NK-92 (cell line): ENCODE results near the gene RAB30.
"Not testable (repeated sequence)": the region's sequence is repeated elsewhere in the genome, so short reads cannot be mapped to it uniquely, and the experiment has no call there.

Source experiments
- DNase-seq: peaks from one replicate; lab custom pipeline; 2025; ENCODE audit not compliant: unreplicated experiment; lab: John Stamatoyannopoulos, UW

The RAB30 gene

DNA sequence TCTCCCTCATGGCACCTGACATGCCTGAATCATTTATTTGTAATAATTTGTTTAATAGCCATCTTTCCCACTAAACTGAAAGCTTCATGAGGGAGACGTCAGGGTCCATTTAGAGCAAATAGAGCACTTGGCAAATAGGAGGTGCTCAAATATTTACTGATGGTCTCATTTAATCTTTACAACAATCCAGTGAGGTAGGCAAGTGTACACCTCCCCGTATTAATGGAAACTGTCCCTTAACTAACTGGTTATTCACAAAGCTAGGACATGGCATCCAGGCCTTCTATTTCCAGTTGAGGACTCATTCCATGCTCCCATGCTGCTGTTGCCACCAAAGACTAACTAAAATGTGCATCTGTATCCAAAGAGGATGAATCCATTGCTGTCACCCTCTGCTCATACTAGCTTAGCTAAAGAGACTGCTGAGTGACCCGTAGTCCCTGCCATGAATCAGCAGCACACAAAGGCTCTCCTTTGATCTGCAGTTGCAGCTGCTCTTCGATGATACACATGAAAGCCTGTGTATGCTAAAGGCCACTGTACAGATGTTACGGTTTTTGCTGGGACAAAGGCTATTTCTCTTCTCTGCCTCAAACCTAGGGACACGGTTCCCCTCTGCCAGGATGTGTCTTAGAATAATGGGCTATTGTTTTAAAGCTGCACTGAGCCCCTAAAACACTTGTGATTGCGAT, 82.6 kb downstream of the RAB30 start:
- DNase-seq: no peak

DNA sequence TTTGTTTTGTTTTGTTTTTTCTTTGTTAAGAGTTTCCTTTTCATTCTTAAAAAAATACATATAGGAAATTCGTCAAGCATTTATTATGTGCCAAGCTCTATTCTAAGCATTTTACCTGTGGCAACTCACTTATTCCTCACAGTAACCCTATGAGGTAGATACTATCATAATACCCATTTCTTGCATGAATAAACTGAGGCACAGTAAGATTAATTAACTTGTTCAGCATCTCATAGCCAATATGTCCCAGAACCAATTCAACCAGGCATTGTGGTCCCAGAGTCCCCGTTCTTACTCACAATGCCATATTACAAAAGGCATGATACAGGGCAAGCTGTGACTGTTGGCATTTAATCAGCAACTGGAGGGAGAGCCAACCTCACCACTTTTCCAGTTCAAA, 83.7 kb downstream of the RAB30 start:
- no peak for DNase-seq

DNA sequence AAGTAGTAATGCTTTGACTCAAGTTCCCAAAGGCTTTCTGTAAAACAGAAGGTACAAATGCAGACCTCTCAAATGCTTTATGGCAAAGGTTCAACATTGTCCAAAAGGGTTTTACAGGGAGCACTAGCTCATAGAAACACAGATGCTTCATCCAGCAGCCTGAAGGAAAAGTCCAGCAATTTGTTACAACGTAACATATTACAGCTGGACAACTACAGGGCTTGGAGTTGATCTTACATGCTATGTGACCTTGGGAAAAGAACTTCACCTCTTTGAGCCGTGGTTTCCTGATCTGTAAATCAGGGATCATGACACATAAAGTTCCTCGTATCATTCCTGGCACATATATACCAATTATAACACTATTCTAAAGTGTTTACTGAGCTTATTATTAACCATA, 85.3 kb downstream of the RAB30 start:
- DNase-seq: no peak

DNA sequence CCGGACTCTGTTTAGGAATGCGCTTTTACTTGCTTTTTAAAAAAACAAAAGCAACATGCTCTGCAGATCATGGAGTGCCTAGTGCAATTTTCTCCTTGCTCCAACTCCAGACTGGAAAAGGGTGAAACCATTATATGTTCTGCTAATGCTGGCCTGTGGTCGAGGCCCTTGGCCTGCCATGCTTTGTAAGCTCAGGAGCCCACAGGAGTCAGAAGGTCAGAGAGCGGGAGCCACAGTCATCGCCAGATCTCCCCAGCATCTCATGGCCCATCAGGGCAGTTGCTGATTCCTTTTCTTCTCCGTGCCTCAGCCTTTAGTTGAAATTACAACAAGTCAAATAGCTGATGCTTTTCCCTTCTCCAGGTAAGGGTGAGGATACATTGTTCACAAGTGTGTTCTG, 89.8 kb downstream of the RAB30 start:
- DNase-seq: no peak

DNA sequence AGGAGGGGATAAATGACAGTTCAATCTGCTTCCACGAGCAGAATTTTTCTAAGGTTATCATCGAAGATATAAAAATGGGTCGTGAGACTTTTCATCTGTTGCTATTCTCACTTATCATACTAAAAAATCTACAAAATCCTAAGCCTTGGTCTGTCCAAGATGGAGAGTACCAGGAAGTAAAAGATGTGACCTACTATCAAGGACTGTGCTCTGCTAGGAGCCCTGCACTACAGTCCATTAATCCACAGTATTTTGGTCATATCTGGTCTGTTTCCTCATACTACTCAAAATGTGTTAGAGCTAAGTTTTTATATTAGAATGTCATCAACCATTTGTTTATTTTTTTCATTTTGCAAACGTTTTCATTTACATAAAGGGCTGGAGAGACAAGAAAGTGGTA, 90.8 kb downstream of the RAB30 start:
- no peak for DNase-seq

DNA sequence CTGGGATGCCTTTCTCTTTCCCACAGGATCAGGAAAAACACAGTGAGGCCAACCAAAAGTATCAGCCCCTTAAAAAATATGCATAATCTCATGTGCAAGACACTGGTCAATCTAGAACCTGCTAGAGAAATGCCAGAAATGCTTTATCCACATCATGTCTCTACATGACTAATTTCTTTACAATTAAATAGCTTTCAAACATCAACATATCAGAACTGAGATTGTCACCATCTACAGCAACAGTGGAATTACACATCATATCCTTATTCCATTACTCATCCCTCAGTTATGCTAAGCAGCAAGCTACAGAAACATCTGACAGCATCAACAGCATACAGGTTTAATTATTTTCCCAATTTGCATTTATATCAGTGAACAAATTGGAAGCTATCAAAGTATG, 91.4 kb downstream of the RAB30 start:
- no peak for DNase-seq

DNA sequence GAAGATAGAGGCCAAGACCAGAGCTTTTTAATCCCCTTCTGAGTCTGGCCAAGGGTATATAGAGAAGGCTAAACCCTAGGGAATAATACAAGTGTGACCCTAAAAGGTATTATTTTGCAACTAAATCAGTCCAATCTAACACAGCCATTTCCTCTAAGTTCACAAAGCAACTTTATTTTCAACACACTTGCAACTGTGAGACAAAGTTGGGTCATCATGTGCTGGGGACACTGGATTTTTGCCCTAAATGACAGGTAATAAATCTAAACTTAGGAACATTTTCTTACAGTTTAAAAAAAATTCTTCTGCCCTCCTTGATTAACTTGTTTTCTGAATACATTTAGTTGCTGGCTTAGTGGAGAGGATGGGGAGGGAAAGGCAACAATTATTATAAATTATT, 91.9 kb downstream of the RAB30 start:
- no peak for DNase-seq

DNA sequence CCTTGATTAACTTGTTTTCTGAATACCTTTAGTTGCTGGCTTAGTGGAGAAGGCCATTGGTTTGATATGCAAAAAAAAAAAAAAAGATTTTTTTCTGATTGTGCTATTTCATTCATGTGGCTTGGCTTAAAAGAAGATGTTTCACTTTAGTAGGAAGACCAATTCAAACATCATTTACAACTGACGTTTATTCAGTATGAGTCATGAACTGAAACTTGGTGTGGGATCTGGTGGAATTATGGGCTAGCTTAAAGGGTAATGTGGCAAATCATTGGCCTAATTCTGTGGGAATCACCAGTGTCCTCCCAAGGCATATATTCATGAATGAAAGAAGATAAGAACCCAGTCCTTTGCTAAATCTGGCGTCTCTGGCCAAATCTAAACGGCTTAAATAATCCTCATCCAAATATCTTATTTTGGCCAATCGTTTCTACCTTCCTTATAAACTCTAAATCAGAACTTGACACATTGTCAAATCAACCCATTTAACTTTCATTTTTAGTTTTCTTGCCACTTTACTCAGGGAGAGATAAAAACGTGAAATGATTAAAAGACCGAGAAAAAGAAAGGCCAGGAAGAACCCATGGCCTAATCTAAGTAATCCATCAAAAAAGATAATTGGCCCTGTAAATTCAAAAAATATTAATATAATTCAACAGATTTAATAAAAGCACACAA, 93.1 kb downstream of the RAB30 start:
- DNase-seq: no peak

DNA sequence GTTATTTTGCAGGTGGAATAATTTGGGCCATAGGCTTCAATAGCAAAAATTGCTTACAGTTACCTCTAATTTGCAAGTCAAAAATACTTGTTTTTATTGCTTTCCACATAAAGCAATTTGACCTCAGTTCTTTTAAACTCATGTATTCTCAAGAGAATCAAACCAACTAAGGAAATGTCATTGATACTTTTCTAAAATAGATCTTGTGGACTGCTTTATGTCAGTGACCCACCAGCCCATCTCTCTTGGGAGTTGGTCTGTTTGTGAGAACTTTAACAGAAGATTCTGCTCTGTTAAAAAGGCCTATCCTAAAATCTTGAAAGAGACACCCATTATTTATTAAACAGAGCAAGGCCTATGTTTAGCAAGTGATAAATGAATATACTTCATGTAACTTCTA, 94.9 kb downstream of the RAB30 start:
- DNase-seq: no peak

DNA sequence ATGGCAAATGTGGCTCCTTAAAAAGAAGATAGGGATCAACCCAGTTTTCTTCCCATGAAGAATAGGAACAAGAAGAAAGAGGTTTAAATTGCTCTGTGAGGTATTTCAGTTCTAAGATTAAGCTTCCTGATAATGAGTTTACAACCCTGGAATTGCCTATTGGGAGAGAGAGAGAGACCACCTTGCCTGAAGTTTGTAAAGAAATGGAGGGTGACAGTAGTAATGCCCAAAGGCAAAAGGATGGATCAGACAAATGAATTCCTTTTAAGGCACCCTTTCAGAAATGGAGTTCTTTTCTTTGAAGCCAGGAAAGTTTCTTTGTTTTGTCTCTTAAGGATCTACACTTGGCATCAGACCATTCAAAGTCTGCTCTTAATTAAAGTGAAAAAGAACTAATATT, 95.8 kb downstream of the RAB30 start:
- DNase-seq: no peak

DNA sequence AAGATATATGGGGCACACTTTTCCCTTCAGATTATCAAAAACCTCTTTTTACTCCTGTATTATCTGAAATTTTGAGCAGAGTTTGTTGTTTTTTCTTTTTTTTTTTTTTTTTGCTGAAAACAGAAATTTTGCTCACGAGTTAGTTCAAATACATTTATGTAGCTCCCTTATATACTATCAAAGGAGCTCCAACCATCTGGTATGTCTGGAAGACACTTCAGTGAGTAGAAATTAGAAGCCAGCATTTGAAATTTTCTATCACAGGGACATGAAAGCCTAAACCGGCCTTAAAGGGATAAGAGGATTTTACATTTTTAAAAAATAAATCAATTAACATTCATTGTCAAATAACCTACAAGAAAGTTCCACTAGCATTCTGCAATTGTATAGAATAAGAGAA, 96.8 kb downstream of the RAB30 start:
- no peak for DNase-seq

DNA sequence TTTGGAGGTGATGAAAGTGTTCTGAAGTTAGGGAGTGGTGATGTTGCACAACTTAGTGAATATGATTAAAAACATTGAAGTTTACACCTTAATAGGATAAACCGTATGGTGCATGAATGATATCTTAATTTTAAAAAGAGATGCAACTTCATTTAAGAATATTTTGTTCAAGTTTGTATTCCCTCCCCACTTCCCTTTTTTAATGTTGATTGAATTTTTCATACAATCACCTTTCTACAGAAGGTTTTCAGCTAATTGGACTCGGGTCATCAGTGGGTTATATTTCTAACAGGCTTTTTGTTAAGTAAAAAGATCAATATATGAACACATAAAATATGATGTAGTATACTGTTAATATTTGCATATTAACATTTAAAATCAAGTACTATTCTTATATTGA, 97.6 kb downstream of the RAB30 start:
- no peak for DNase-seq

DNA sequence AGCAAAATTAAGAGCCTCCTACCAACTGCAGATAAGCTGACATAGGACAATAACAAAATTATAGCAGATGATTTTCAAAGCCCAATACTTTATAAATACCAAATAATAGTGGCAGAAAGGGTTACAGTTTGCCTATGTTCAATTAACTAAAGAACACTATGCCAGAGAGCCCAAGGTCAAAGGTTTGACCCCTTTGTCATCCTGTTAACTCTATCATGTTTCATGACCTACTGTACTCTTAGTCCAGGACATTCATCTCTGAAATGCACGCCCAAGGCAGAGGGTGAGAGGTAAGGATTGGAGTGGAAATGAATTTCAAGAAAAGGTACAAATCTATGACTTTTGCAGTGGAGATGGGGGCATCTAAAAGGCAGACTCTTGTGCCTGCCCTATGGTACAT, 99.6 kb downstream of the RAB30 start:
- no peak for DNase-seq

DNA sequence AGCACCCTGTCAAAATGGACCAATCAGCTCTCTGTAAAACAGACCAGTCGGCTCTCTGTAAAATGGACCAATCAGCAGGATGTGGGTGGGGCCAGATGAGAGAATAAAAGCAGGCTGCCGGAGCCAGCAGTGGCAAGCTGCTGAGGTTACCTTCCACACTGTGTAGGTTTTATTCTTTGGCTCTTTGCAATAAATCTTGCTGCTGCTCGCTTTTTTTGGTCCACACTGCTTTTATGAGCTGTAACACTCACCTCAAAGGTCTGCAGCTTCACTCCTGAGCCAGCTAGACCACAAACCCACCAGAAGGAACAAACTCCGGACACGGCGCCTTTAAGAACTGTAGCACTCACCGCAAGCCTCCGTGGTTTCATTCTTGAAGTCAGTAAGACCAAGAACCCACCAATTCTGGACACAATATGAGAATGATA, 100.2 kb downstream of the RAB30 start:
- DNase-seq: not testable (repeated sequence)

DNA sequence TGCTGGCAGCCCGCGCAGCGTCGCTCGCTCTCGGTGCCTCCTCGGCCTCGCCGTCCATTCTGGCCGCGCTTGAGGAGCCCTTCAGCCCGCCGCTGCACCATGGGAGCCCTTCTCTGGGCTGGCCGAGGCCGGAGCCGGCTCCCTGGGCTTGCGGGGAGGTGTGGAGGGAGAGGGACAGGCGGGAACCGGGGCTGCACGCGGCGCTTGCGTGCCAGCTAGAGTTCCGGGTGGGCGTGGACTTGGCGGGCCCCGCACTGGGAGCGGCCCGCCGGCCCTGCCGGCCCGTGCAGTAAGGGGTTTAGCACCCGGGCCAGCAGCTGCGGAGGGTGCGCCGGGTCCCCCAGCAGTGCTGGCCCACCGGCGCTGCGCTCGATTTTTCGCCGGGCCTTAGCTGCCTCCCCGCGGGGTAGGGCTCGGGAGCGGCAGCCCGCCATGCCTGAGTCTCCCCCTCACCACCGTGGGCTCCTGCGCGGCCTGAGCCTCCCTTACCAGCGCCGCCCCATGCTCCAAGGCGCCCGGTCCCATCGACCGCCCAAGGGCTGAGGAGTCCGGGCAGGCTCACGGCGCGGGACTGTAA, 101.1 kb downstream of the RAB30 start:
- DNase-seq: not testable (repeated sequence)

DNA sequence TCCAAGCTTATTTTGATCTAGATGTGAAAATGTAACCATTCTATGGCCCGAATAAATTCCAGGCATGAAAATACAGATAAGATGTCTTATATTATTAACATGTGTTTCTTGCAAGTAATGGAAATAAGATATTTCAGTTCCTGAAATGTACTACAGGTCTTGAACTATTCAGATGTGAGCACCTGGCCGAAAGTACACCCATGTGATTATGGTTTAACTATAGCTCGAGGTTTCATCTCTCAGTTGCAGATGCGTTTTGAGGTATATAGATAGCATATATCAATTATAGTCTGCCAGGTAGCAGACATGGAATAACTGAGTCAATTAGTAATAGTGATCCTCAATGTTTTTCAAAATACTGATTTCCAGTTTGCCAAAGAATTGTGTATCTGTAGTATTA, 101.9 kb downstream of the RAB30 start:
- DNase-seq: no peak

DNA sequence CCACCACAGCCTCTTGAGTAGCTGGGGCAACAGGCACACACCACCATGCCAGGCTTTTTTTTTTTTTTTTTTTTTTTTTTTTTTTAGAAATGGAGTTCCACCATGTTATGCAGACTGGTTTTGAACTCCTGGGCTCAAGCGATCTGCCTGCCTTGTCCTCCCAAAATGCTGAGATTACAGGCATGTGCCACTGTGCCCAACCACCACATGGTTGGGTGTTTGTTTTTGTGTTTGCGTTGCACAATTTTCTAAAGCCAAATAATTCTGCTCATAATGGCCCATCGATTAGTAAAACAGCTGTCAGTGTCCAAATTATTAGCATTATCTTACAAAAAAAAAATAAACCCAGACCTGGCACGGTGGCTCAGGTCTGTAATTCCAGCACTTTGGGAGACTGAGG, 104.3 kb downstream of the RAB30 start:
- no peak for DNase-seq

DNA sequence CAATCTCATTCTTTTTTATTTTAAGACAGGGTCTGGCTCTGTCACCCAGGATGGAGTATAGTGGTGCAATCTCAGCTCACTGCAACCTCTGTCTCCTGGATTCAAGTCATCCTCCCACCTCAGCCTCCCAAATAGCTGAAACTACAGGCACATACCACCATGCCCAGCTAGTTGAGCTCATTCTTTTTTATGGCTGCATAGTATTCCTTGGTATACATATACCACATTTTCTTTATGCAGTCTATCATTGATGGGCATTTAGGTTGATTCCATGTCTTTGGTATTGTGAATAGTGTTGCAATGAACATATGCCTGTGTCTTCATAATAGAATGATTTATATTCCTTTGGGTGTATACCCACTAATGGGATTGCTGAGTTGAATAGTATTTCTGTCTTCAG, 109.7 kb downstream of the RAB30 start:
- not testable (repeated sequence) for DNase-seq

DNA sequence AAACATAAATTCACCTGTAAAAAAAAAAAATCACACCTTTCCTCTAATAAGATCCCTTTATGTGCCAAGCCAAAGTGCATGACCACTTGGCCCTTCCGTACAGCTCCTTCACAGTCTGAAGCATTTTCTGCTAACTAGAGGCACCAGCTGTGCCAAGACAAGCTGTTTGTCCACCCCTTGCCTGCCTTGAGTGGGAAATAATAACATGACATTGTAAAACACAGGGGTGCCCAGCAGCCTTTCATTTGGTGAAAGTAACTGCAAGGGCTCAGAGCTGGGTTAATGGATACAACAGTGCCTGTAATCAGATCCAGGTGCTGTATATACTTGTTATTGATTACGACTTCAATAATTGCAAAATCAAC, 110.9 kb downstream of the RAB30 start:
- no peak for DNase-seq

DNA sequence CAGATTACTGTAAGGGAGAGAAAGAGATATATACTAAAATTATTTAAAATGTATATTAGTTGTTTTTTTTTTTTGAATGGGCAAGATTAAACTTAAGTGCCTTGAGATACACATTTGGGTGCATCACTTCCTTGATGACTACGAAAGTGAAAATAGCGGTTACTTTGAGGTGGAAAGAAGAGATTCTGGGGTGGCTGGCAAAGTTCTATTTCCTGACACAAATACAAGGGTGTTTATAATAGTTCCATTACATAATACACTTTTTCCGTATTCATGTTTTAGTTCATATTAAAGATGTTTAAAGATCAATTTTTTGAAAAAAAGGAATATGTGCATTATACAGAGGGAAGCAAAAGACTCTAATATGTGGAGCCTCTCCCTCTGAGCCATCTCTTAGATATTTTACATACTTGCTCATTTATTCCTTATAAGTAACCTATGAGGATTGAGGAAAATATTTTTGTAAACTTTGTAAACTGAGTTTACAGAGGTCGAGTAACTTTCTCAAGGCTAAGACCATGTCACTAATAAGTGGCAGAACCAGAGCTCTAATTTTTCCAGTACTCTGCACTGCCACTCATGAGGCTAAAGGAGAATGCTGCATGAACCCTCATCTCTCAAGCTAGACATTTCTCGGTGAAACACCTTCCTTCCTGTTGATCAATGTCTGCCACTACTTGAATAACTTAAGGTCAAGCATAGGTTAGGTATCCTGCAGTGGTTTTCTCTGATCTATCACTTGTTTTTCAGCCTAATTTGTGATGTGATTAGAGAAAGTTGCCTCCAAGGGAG, 111.5 kb downstream of the RAB30 start:
- no peak for DNase-seq

DNA sequence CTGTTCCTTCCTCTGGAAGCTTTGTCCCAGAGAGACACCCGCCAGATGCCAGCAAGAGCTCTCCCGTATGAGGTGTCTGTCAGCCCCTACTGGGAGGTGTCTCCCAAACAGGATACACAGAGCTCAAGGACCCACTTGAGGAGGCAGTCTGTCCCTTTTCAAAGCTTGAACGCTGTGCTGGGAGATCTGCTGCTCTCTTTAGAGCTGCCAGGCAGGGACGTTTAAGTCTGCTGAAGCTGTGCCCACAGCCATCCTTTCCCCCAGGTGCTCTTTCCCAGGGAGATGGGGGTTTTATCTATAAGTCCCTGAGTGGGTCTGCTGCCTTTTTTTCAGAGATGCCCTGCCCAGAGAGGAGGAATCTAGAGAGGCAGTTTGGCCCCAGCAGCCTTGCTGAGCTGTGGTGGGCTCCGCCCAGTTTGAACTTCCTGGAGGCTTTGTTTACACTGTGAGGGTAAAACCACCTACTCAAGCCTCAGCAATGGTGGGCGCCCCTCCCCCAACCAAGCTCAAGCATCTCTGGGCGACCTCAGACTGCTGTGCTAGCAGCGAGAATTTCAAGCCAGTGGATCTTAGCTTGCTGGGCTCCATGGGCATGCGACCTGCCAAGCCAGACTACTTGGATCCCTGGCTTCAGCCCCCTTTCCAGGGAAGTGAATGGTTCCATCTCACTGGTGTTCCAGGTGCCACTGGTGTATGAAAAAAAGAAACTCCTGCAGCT, 115.8 kb downstream of the RAB30 start:
- DNase-seq: not testable (repeated sequence)
